ENCODE measurements around the gene RPL11. TPM values are rescaled to one million over a fixed set of nuclear protein-coding genes. Genes with fewer than 3 reads are reported as not detected.
A peak's percentile ranks its signal among the peaks of the same experiment; 100 is the strongest.

Gene RPL11
- total RNA-seq, 3 donors from 2014 or later: 729 to 882 (median 820) TPM

DNA sequence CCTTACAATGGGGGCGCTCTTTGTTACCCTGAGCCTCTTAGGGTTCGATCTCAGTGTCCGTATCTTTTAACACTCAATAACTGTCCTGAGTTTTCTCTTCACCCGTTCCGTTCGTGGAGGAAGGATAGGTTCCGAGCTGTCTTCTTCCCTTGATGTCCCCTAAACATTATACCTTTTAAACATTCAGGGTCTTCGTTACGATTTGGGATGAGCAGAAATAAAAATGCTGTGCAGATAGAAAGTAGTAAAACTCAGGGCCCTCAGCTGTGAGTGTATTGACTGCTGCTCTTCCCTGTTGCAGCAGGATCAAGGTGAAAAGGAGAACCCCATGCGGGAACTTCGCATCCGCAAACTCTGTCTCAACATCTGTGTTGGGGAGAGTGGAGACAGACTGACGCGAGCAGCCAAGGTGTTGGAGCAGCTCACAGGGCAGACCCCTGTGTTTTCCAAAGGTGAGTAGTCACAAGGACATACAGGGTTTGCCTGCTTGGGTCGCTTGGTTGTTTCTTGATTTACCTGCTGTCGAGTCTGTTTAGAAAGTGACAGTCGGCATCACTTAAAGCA, 784 bp downstream of the RPL11 start:
- TF ChIP-seq, protein P1, sequence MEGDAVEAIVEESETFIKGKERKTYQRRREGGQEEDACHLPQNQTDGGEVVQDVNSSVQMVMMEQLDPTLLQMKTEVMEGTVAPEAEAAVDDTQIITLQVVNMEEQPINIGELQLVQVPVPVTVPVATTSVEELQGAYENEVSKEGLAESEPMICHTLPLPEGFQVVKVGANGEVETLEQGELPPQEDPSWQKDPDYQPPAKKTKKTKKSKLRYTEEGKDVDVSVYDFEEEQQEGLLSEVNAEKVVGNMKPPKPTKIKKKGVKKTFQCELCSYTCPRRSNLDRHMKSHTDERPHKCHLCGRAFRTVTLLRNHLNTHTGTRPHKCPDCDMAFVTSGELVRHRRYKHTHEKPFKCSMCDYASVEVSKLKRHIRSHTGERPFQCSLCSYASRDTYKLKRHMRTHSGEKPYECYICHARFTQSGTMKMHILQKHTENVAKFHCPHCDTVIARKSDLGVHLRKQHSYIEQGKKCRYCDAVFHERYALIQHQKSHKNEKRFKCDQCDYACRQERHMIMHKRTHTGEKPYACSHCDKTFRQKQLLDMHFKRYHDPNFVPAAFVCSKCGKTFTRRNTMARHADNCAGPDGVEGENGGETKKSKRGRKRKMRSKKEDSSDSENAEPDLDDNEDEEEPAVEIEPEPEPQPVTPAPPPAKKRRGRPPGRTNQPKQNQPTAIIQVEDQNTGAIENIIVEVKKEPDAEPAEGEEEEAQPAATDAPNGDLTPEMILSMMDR (IDR thresholded peaks at IDR 0.05): no peak
- ATAC-seq (no peak), DNase-seq (peak in 1 of 3 donors; percentile 6)
- Histone ChIP-seq H3K9me3 (peaks cover 4% of the 10 kb centered on the region), H3K4me1 (ENCODE audit: low read depth) (peaks cover 41% of the 10 kb centered on the region), H3K36me3 (ENCODE audit: low read depth) (no peaks in the 10 kb centered on the region), H3K4me3 (peak overlapping the region; percentile 79)
- intact Hi-C loops (cut with DNase I, micrococcal nuclease): no loop called here

DNA sequence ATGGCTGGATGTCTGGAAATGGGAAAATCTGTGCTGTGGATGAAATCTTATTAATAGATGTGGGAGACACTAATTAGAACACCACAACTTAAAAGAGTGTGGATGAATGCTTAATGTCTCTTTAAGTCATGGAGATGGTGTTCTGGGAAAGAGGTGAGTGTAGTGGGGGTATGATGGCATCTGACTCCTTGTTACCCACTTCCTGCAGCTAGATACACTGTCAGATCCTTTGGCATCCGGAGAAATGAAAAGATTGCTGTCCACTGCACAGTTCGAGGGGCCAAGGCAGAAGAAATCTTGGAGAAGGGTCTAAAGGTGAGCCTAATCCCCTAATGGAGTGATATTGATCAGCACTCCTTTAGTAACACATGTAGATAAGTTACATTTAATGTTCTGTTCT, 2.0 kb downstream of the RPL11 start:
- intact Hi-C loops (cut with DNase I, micrococcal nuclease): no loop called here
- TF ChIP-seq, protein P1 (IDR thresholded peaks at IDR 0.05): no peak
- Histone ChIP-seq H3K4me1 (ENCODE audit: low read depth) (peaks cover 41% of the 10 kb centered on the region), H3K4me3 (no peak overlapping the region), H3K36me3 (ENCODE audit: low read depth) (no peaks in the 10 kb centered on the region), H3K9me3 (no peaks in the 10 kb centered on the region)
- ATAC-seq (no peak), DNase-seq (no peak)

DNA sequence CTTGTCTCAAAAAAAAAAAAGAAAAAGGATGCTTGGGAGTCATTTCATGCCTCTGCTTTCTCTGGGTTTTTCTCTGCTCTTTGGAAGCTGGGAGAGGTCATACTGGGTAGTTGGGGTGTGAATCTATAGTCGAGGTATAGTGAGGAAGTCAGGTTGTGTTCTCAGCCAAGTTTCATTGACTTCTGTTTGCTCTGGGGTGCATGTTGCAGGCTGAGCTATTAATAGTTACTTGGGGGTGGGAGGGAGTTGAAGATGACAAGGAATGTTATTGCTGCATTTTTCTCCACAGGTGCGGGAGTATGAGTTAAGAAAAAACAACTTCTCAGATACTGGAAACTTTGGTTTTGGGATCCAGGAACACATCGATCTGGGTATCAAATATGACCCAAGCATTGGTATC, 2.8 kb downstream of the RPL11 start:
- peaks cover 41% of the 10 kb centered on the region for H3K4me1 ChIP-seq (ENCODE audit: low read depth)
- no peak for ATAC-seq

DNA sequence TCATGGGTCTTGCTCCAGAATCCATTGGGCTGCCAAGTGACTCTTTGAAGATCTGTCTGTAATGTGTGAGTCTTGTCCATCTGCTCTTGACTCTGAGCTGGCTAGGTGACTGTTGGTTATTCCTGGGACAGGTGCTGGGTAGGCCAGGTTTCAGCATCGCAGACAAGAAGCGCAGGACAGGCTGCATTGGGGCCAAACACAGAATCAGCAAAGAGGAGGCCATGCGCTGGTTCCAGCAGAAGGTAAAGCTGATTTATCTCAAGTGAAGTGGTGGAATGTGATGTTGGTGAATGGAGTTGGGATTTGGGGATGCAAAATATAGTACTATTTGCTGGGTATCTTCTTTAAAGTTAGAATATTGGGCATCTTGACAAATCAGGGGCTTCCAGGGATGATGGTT, 4.1 kb downstream of the RPL11 start:
- intact Hi-C loops (cut with DNase I, micrococcal nuclease): no loop called here
- no peaks in the 10 kb centered on the region for H3K9me3 ChIP-seq
- no peaks in the 10 kb centered on the region for H3K36me3 ChIP-seq (ENCODE audit: low read depth)
- H3K4me1 ChIP-seq (ENCODE audit: low read depth): peaks cover 41% of the 10 kb centered on the region
- DNase-seq (no peak), ATAC-seq (no peak)
- no peak overlapping the region for H3K4me3 ChIP-seq
- TF ChIP-seq, protein P1 (IDR thresholded peaks at IDR 0.05): no peak

More for the DNA sequence above, 2.8 kb downstream of the RPL11 start:
- intact Hi-C loops (cut with DNase I, micrococcal nuclease): no loop called here
- H3K36me3 ChIP-seq (ENCODE audit: low read depth): no peaks in the 10 kb centered on the region
- H3K9me3 ChIP-seq: no peaks in the 10 kb centered on the region
- TF ChIP-seq, protein P1 (IDR thresholded peaks at IDR 0.05): no peak
- DNase-seq: no peak
- H3K4me3 ChIP-seq: no peak overlapping the region

DNA sequence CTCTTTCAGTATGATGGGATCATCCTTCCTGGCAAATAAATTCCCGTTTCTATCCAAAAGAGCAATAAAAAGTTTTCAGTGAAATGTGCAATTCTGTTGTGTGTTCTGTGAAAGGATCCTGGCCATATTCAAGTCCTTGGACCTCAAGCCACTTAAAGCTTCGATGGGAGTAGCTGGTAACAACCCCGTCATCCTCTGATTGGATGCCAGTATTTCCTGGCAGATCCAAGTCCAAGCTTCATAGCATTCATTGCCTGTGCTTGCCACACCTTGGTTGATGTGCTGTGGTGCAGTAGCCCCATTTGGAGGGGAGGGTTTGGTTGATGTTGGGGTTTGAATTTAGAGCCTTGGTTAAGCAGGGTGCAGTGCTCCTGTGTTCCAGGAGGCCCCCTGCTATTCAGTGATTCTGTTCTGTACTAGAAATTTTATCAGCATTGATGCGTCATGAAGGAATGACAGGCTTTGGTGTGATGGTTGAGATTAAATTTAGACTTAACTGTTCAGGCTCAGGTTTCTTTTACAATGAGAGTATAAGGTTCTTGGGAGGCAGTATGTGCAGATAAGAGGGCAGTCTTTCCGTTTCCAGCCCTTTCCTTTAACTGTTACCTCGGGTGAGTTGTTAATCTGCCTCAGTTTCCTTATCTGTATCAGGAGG, 4.9 kb downstream of the RPL11 start:
- ATAC-seq (peak; percentile 39), DNase-seq (peak in 1 of 3 donors; percentile 24)
- H3K36me3 ChIP-seq (ENCODE audit: low read depth): peaks cover 7% of the 10 kb centered on the region
- H3K4me3 ChIP-seq: no peak overlapping the region
- TF ChIP-seq, protein P1 (IDR thresholded peaks at IDR 0.05): no peak
- peaks cover 41% of the 10 kb centered on the region for H3K4me1 ChIP-seq (ENCODE audit: low read depth)
- intact Hi-C loops (cut with DNase I, micrococcal nuclease): no loop called here
- H3K9me3 ChIP-seq: no peaks in the 10 kb centered on the region

Measured in mucosa of descending colon (tissue), 3 donors.